Activated CD4-positive, CD25-positive, alpha-beta regulatory T cell treated with anti-CD3 and anti-CD28 coated beads, Interleukin-2, amount 50 U/mL, for 72 hours (primary cell): ENCODE results near the gene ST14.
"Not testable (repeated sequence)": the region's sequence is repeated elsewhere in the genome, so short reads cannot be mapped to it uniquely, and the experiment has no call there.

ENCODE experiments used
- DNase-seq: peaks from one replicate; pipeline ENCODE4 v3.0.0; 2021

Gene ST14

DNA sequence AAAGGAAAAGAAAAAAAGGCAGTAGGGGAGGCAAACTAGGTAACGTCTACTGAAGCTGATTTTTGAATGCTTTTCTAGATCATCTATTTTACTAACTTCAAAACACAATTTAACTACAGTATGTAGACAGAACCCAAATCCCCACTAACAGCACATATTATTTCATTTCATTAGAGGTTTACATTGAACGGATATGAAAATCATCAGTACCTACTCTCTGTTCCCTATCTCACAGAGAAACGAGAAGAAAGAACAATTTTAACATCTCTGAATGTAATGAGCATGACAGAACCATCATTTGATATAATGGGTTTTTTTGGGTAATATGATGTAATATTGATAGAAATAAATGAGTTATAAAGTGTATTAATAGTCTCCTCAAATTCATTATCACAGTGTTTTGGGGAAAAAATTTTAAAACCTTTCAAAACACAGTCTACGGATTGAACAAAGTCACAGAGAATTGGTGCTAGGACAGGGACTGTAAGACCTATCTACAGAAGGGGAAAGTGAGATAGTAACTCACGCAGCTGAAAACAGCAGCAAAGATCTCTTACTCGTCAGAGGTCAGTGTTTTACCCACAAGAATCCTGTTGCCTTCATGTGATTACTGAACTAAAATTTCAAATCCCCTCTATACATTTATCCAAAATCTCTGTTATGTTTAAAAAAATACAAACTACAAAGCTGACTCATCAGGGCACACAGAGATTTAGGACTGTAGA, 77.9 kb downstream of the ST14 start:
- DNase-seq, result no peak

DNA sequence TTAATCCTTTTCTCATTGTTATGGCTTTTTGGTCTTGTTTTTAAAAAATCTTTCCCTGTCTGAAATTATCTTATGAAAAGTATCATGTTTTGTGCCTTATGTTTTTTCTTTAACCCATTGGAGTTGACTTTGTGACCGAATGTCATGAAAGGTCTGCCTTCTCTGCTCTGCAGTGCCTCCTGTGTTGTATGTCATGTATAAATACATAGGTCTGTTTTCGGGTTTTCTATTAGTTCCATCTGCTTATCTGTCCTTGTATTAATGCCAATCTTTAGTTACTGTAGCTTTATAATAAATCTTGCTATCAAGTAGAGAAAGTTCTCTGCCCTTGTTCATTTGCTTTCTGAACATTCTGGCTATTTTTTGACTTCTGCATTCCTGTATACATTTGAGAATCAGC, 82.1 kb downstream of the ST14 start:
- DNase-seq, result no peak

DNA sequence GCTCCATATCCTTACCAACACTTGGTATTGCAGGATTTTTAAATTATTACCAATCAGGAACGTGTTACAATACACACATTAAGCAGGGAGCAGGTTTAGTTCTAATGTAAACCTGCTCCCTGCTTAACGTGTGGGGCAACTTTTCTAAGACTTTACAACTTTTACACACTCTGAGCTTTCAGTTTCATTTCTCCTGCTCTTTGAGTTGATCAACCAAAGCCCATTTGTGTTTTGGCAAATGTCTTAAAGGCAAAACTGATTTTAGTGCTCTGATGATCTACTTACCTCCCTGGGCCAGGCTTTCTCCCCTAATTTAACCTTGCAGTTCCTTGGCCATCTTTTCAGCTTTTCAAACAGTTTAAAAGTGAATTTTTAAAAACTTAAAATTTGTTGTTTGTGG, 84.2 kb downstream of the ST14 start:
- DNase-seq, result no peak

DNA sequence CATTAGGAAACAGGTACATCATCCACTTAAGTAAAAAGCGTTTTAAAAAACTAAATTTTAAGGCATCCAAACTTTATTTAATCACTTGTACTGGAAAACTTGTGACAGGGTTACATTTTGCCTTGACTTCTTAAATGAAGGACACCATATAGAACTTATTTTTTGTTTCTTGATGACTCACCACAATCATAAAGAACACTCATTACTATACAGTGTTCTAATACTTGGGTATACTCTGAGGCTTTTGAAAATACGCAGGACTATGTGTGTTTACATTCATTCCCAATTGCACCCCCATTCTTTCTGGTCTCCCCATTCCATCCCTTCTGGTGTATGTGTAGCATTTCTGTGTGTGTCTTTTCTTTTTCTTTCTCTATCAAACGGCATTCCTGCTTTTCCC, 85.3 kb downstream of the ST14 start:
- no peak for DNase-seq

GRCh38 chr11:130245375-130245774, 85.8 kb downstream of the ST14 start:
- DNase-seq, result not testable (repeated sequence)

GRCh38 chr11:130246270-130246669, 86.7 kb downstream of the ST14 start:
- no peak for DNase-seq

GRCh38 chr11:130246738-130247137, 87.2 kb downstream of the ST14 start:
- no peak for DNase-seq

GRCh38 chr11:130247319-130247718, 87.7 kb downstream of the ST14 start:
- DNase-seq, result no peak

- no peak for DNase-seq
Measured at GRCh38 chr11:130249371-130249770, 89.8 kb downstream of the ST14 start.

- not testable (repeated sequence) for DNase-seq
Measured at GRCh38 chr11:130249929-130250328, 90.3 kb downstream of the ST14 start.

DNA sequence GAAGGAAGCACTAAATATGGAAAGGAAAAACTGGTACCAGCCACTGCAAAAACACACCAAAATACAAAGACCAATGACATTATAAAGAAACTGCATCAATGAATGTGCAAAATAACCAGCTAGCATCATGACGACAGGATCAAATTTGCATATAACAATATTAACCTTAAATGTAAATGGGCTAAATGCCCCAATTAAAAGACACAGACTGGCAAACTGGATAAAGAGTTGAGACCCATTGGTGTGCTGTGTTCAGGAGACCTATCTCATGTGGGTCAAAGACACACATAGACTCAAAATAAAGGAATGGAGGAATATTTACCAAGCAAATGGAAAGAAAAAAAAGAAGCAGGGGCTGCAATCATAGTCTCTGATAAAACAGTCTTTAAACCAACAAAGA, 92.2 kb downstream of the ST14 start:
- not testable (repeated sequence) for DNase-seq
